ENCODE data around the gene TMEM132C.
A peak's percentile ranks its signal among the peaks of the same experiment; 100 is the strongest.
"Not testable (repeated sequence)": the region's sequence is repeated elsewhere in the genome, so short reads cannot be mapped to it uniquely, and the experiment has no call there.

Gene TMEM132C

GRCh38 chr12:128423205-128423604 is 156.2 kb downstream of the TMEM132C start:
- no peak for DNase-seq

GRCh38 chr12:128424931-128425431 is 158.0 kb downstream of the TMEM132C start:
- no peak for DNase-seq

GRCh38 chr12:128425666-128426331 is 158.8 kb downstream of the TMEM132C start:
- DNase-seq, result no peak

- DNase-seq, result no peak
Observed at GRCh38 chr12:128426511-128426910, 159.5 kb downstream of the TMEM132C start.

- no peak for DNase-seq
Observed at GRCh38 chr12:128439796-128440195, 172.8 kb downstream of the TMEM132C start.

GRCh38 chr12:128442096-128442495 is 175.1 kb downstream of the TMEM132C start:
- DNase-seq, result no peak

- DNase-seq, result no peak
Observed at GRCh38 chr12:128444598-128444997, 177.6 kb downstream of the TMEM132C start.

GRCh38 chr12:128445415-128446127 is 178.6 kb downstream of the TMEM132C start:
- DNase-seq, result no peak

GRCh38 chr12:128449146-128449894 is 182.3 kb downstream of the TMEM132C start:
- DNase-seq, result peak; percentile 25 to 41

- DNase-seq, result no peak
Observed at GRCh38 chr12:128450810-128451209, 183.8 kb downstream of the TMEM132C start.

GRCh38 chr12:128455851-128456250 is 188.9 kb downstream of the TMEM132C start:
- no peak for DNase-seq

GRCh38 chr12:128456922-128457321 is 190.0 kb downstream of the TMEM132C start:
- no peak for DNase-seq

GRCh38 chr12:128458301-128458974 is 191.5 kb downstream of the TMEM132C start:
- peak in 1 of 2 experiments; percentile 6 for DNase-seq

GRCh38 chr12:128459067-128459466 is 192.1 kb downstream of the TMEM132C start:
- DNase-seq, result no peak

GRCh38 chr12:128463881-128464280 is 196.9 kb downstream of the TMEM132C start:
- no peak for DNase-seq

- DNase-seq, result no peak
Observed at GRCh38 chr12:128467882-128468281, 200.9 kb downstream of the TMEM132C start.

GRCh38 chr12:128468926-128469325 is 202.0 kb downstream of the TMEM132C start:
- no peak for DNase-seq

GRCh38 chr12:128471491-128471890 is 204.5 kb downstream of the TMEM132C start:
- no peak for DNase-seq

- no peak for DNase-seq
Observed at GRCh38 chr12:128474916-128475315, 207.9 kb downstream of the TMEM132C start.

GRCh38 chr12:128476266-128476665 is 209.3 kb downstream of the TMEM132C start:
- DNase-seq, result no peak

GRCh38 chr12:128483526-128484255 is 216.7 kb downstream of the TMEM132C start:
- no peak for DNase-seq

- DNase-seq, result not testable (repeated sequence)
Observed at GRCh38 chr12:128497376-128497775, 230.4 kb downstream of the TMEM132C start.
